HUES48 (cell line): ENCODE measurements around the gene POFUT1.

ENCODE experiments used
- H3K27ac ChIP-seq: one replicate; pipeline ENCODE4 v1.7.0; 2013; ENCODE audit warnings: low read depth, low read length, inconsistent platforms
- H3K27me3 ChIP-seq: 2 replicates; pipeline ENCODE4 v1.6.1; 2013; ENCODE audit warnings: mild to moderate bottlenecking, low read length; ENCODE audit not compliant: control insufficient read depth, insufficient read depth
- H3K36me3 ChIP-seq: 2 replicates; pipeline ENCODE4 v1.6.1; 2013; ENCODE audit warnings: low read length; ENCODE audit not compliant: control insufficient read depth, insufficient read depth
- H3K4me1 ChIP-seq: 2 replicates; pipeline ENCODE4 v1.6.1; 2013; ENCODE audit warnings: mild to moderate bottlenecking, low read length; ENCODE audit not compliant: control insufficient read depth, insufficient read depth
- H3K4me3 ChIP-seq: 2 replicates; pipeline ENCODE4 v1.5.1; 2013; ENCODE audit warnings: mild to moderate bottlenecking, low read depth, low read length
- H3K9ac ChIP-seq: 2 replicates; pipeline ENCODE4 v1.6.1; 2013; ENCODE audit warnings: mild to moderate bottlenecking, low read depth, low read length, moderate library complexity
- H3K9me3 ChIP-seq: 2 replicates; pipeline ENCODE4 v1.6.1; 2013; ENCODE audit warnings: low read length; ENCODE audit not compliant: control insufficient read depth, insufficient read depth

Gene POFUT1

DNA sequence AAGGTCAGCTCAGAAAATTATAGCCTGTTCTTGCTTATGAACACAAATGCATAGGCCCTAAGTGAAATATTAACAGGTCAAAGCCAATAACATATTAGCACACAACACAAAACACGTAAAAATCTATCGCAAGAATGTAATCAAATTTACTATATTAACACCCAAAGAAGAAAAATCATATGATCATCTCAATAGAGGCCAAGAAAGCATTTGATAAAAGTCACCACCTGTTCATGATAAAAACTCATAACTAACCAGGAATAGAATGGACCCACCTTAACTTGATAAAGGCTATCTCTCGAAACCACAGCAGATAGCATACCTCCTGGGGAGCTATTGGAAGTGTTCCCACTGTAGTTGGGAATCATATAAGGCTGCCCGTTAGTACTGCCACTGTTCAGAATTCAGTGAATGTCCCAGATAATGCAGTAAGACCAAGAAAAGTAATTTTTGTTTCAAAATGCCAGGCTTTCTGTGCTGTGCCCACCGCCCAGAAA is 21.6 kb downstream of the POFUT1 start:
- H3K9me3 ChIP-seq: no peaks in the 10 kb centered on the region
- no peak overlapping the region for H3K4me3 ChIP-seq
- no peak overlapping the region for H3K27ac ChIP-seq
- no peak overlapping the region for H3K9ac ChIP-seq
- peaks cover 83% of the 10 kb centered on the region for H3K36me3 ChIP-seq
- H3K27me3 ChIP-seq: no peaks in the 10 kb centered on the region
- H3K4me1 ChIP-seq: no peaks in the 10 kb centered on the region

DNA sequence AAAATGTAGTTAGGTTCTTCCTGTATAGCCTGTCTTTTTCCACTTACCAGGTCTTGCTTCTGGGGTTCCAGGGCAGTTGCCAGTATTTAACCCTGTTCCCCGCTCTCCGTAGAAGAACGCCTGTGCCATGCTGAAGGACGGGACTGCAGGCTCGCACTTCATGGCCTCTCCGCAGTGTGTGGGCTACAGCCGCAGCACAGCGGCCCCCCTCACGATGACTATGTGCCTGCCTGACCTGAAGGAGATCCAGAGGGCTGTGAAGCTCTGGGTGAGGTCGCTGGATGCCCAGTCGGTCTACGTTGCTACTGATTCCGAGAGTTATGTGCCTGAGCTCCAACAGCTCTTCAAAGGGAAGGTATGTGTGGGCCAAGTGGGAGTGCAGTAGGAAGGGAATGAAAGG is 23.0 kb downstream of the POFUT1 start:
- Histone ChIP-seq H3K27ac (no peak overlapping the region), H3K4me3 (no peak overlapping the region), H3K36me3 (peaks cover 89% of the 10 kb centered on the region), H3K9ac (no peak overlapping the region), H3K27me3 (no peaks in the 10 kb centered on the region), H3K4me1 (no peaks in the 10 kb centered on the region), H3K9me3 (no peaks in the 10 kb centered on the region)

DNA sequence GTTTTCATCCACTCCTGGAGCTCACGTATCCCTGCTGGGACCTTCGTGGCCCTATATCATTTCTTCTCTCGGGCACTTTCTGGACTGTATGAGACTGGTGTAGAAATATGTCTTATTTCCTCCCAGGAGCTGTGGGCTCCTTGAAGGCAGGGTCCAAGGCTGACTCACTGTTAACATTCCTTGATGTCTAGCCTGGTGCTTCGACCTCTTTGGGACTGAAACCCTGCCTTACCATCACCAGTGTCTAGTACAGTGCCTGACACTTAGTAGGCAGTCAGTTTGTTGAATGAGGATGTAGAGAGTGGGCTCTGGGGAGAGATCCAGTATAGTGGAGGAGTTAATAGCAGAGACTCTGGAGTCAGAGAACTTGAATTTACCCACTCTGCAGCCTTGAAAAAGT is 23.6 kb downstream of the POFUT1 start:
- Histone ChIP-seq H3K27ac (no peak overlapping the region), H3K9me3 (no peaks in the 10 kb centered on the region), H3K36me3 (peaks cover 86% of the 10 kb centered on the region), H3K9ac (no peak overlapping the region), H3K4me1 (no peaks in the 10 kb centered on the region), H3K27me3 (no peaks in the 10 kb centered on the region), H3K4me3 (no peak overlapping the region)

DNA sequence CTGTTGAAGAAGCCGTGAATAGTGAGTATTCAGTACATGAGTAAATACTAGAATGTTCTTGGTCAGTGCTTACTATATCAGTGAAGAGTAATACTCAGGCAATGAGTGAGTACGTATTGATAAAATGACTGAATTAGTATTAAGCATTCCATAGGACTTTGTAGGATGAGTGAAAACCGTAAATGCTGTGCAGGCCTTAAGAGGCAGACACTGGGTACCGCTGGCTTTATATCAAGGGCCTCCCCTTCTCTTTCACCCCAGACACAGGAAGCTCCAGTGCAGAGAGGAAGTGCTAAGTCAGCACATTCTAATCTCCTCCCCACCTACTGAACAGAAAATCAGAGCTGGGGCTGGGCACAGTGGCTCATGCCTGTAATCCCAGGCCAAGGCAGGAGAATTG is 24.2 kb downstream of the POFUT1 start:
- no peaks in the 10 kb centered on the region for H3K27me3 ChIP-seq
- H3K9me3 ChIP-seq: no peaks in the 10 kb centered on the region
- peaks cover 80% of the 10 kb centered on the region for H3K36me3 ChIP-seq
- no peaks in the 10 kb centered on the region for H3K4me1 ChIP-seq
- H3K9ac ChIP-seq: no peak overlapping the region
- no peak overlapping the region for H3K27ac ChIP-seq
- no peak overlapping the region for H3K4me3 ChIP-seq

DNA sequence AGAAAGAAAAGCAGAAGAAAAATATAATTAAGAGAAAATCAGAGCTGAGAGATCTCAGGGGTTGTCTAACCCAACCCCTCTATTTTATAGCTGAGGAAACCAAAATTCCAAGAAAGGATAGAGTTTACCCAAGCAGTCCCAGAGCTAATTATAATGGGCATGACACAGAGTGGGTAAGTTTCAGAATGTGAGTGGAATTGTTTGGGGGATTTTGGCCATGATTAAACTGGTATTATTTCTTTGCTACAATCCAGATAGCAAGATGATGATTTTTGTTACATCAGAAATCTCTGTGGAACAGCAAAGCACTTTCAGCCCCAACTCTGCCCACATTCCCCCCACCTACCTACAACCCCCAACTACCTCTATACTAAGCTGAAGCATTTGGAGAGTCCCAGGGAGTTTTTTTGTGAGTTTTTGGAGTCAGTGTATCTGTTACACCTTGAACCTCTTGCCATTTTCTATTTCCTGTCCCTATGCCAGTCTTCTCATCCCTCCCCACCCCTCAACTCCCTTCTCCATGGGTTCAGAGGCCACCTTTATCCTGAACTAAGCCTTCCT is 24.7 kb downstream of the POFUT1 start:
- Histone ChIP-seq H3K9me3 (no peaks in the 10 kb centered on the region), H3K27me3 (no peaks in the 10 kb centered on the region), H3K9ac (no peak overlapping the region), H3K36me3 (peaks cover 77% of the 10 kb centered on the region), H3K4me3 (no peak overlapping the region), H3K4me1 (no peaks in the 10 kb centered on the region), H3K27ac (no peak overlapping the region)

DNA sequence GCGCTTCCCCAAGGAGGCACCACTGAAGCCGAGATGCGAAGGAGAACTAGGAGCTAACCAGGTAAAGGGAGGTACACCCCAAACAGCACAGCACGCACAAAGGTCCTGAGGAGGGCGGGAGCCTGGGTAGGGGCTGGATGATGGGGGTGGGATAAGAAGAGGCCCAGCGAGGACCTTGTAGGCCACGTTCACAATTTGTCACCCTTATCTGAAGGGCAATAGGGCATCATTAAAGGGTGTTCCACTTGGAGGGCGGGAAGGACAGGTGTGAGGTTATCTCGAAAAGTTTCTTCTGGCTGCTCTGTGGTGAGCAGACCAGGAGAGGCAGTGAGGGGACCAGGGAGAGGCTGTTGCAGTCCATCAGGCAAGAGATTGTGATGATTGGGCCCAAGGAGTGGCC is 25.6 kb downstream of the POFUT1 start:
- no peaks in the 10 kb centered on the region for H3K9me3 ChIP-seq
- peaks cover 68% of the 10 kb centered on the region for H3K36me3 ChIP-seq
- H3K9ac ChIP-seq: no peak overlapping the region
- H3K27ac ChIP-seq: no peak overlapping the region
- no peak overlapping the region for H3K4me3 ChIP-seq
- H3K27me3 ChIP-seq: no peaks in the 10 kb centered on the region
- H3K4me1 ChIP-seq: no peaks in the 10 kb centered on the region

DNA sequence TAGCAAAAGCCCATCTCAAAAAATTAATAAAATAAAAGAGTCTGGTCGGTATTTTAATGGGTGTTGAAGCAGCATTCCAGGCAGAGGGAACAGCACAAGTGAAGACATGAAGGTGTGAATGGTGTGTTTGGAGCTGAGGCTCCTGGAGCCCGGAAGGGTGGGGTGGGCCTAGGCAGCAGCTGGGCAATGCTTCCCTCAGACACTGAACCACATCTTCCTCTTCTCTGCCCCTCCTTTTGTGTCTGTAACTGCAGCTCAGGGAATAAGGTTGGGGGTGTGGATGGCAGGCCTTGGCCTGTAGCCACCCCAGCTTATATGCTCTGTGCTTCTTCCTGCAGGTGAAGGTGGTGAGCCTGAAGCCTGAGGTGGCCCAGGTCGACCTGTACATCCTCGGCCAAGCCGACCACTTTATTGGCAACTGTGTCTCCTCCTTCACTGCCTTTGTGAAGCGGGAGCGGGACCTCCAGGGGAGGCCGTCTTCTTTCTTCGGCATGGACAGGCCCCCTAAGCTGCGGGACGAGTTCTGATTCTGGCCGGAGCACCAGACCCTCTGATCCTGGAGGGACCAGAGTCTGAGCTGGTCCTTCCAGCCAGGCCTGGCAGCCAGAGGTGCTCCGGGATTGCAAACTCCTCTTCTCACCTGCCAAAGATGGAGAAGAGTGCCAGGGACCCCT is 26.6 kb downstream of the POFUT1 start:
- Histone ChIP-seq H3K4me1 (peaks cover 6% of the 10 kb centered on the region; the same call in 1 of the 2 replicates), H3K27me3 (no peaks in the 10 kb centered on the region), H3K4me3 (no peak overlapping the region), H3K27ac (no peak overlapping the region), H3K9me3 (no peaks in the 10 kb centered on the region), H3K9ac (no peak overlapping the region), H3K36me3 (peaks cover 58% of the 10 kb centered on the region)

DNA sequence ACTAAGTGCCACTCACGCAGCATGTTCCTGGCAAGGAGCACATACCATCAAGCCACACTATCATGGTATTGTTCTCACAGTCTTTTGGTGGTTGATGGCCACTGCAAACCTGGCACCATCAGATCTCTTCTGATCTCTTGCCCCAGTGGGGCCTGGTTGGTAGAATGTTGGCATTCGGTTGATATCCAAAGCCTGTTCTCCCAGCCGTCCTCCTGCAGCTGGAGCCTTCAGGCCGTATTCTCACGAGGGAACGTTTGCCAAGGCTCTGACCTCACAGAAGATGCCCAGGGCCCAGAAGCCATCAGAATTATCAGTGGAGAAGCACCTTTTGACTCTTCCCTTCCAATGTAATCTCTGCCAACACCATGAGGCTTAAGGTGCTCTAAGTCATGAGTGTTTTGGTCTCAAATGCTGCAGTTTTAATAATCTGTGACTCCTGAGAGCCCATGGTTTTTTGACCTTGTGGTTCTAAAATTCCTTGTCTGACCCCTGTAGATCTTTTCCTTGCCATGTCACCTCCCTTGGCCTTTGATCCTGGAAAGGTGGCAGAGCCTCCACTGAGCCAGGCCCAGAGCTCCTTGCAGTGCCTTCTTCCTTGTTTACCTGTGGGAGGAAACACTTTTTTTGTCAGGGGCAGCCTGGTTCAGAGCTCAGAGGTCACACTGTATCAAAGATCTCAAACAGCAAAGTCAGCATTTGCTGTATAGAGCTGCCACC is 27.8 kb downstream of the POFUT1 start:
- Histone ChIP-seq H3K4me1 (peaks cover 15% of the 10 kb centered on the region), H3K27ac (no peak overlapping the region), H3K36me3 (peaks cover 52% of the 10 kb centered on the region), H3K9ac (no peak overlapping the region), H3K4me3 (no peak overlapping the region), H3K27me3 (no peaks in the 10 kb centered on the region), H3K9me3 (no peaks in the 10 kb centered on the region)

DNA sequence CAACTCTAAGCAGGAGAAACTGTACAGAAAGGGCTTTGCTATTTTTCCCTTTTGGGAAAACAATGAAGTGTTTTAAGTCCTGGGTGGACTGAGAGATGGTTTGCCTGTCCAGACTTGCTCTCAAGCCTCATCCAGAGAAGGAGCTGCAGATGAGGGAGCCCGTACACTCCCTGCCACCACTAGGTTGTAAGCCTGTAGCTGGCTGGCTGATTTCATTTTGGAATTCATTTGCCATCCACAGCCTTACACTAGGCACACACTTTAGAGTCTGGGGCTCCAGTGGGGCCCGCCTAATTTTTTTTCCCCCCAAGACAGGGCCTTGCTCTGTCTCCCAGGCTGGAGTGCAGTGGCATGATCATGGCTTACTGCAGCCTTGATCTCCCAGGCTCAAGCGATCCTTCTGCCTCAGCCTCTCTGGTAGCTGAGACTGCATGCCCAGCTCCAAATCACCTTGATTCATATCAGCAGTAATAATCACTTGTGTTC is 28.4 kb downstream of the POFUT1 start:
- peaks cover 16% of the 10 kb centered on the region for H3K4me1 ChIP-seq
- no peaks in the 10 kb centered on the region for H3K9me3 ChIP-seq
- H3K36me3 ChIP-seq: peaks cover 46% of the 10 kb centered on the region
- H3K4me3 ChIP-seq: no peak overlapping the region
- H3K27ac ChIP-seq: no peak overlapping the region
- no peak overlapping the region for H3K9ac ChIP-seq
- no peaks in the 10 kb centered on the region for H3K27me3 ChIP-seq

DNA sequence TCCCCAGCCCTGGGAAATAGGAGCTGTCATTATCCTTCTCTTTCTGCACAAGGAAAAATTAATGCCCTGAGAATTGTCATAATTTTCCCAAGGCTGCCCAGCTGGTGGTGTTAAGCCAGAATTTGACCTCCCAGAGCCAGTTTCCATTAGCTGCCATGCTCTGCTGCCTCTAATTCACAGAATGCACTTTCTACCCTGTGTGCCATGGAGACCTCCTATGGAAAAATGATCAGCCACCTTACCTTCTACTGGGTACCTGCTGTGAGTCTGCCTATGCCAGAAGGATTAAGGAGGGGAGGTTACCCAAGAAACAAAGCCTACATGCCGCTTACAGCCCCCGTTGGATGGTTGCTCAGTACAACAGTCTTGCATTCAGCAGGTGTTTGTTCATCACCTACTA is 29.1 kb downstream of the POFUT1 start:
- Histone ChIP-seq H3K27ac (no peak overlapping the region), H3K4me3 (no peak overlapping the region), H3K36me3 (peaks cover 39% of the 10 kb centered on the region), H3K4me1 (peaks cover 16% of the 10 kb centered on the region), H3K27me3 (no peaks in the 10 kb centered on the region), H3K9ac (no peak overlapping the region), H3K9me3 (no peaks in the 10 kb centered on the region)

DNA sequence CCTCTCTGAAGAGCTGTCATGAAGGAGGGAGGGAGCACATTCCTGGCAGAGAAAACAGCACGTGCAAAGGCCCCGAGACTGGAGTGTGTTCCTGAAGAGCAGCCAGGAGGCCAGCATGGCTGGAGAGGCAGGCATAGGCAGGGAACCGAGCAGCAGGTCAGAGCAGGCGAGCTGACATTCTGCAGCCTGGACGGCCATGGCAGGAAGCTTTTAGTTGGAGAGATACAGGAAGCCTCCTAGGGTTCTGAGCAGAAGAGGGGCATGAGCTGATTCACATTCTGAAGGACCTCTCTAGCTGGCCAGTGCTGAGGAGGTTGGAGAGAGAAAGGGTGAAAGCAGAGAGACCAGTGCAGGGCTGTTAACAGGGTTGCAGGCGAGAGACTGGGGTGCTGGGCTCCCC is 29.7 kb downstream of the POFUT1 start:
- Histone ChIP-seq H3K4me1 (peaks cover 16% of the 10 kb centered on the region), H3K36me3 (peaks cover 33% of the 10 kb centered on the region), H3K4me3 (no peak overlapping the region), H3K9ac (no peak overlapping the region), H3K9me3 (no peaks in the 10 kb centered on the region), H3K27ac (no peak overlapping the region), H3K27me3 (no peaks in the 10 kb centered on the region)
